ENCODE data around the gene ITGA2.

The ITGA2 gene

DNA sequence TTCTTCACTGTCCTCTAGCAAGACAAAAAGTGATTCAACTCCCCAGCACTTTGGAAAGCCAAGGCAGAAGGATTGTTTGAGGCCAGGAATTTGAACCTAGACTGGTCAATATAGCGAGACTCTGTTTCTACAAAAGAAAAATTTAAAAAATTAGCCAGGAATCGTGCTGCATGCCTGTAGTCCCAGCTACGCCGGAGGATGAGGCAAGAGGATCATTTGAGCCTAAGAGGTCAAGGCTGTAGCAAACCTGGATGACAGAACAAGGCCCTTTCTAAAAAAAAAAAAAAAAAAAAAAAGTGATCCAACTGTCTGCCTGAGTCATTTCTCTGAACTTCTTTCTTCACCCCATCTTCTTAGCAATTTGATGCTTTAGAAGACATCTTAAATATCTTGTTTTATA, 12.4 kb downstream of the ITGA2 start:
- TF ChIP-seq, protein P1, sequence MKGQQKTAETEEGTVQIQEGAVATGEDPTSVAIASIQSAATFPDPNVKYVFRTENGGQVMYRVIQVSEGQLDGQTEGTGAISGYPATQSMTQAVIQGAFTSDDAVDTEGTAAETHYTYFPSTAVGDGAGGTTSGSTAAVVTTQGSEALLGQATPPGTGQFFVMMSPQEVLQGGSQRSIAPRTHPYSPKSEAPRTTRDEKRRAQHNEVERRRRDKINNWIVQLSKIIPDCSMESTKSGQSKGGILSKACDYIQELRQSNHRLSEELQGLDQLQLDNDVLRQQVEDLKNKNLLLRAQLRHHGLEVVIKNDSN (IDR thresholded peaks at IDR 0.05), result no peak
- no peak for TF ChIP-seq EGR1 (IDR thresholded peaks at IDR 0.05)
- TF ChIP-seq, protein P2, sequence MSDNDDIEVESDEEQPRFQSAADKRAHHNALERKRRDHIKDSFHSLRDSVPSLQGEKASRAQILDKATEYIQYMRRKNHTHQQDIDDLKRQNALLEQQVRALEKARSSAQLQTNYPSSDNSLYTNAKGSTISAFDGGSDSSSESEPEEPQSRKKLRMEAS (IDR thresholded peaks at IDR 0.05), result no peak
- TF ChIP-seq EP300 (IDR thresholded peaks at IDR 0.05; ENCODE audit: borderline replicate concordance), result no peak
- no peak for TF ChIP-seq TCF12 (IDR thresholded peaks at IDR 0.05; ENCODE audit: low read depth)
- no peak for TF ChIP-seq YY1 (IDR thresholded peaks at IDR 0.05; ENCODE audit: low read depth)
- TF ChIP-seq RAD21 (IDR thresholded peaks at IDR 0.05; ENCODE audit: low read depth), result no peak
- TF ChIP-seq TEAD4 (IDR thresholded peaks at IDR 0.05), result no peak
- TF ChIP-seq, protein P3, sequence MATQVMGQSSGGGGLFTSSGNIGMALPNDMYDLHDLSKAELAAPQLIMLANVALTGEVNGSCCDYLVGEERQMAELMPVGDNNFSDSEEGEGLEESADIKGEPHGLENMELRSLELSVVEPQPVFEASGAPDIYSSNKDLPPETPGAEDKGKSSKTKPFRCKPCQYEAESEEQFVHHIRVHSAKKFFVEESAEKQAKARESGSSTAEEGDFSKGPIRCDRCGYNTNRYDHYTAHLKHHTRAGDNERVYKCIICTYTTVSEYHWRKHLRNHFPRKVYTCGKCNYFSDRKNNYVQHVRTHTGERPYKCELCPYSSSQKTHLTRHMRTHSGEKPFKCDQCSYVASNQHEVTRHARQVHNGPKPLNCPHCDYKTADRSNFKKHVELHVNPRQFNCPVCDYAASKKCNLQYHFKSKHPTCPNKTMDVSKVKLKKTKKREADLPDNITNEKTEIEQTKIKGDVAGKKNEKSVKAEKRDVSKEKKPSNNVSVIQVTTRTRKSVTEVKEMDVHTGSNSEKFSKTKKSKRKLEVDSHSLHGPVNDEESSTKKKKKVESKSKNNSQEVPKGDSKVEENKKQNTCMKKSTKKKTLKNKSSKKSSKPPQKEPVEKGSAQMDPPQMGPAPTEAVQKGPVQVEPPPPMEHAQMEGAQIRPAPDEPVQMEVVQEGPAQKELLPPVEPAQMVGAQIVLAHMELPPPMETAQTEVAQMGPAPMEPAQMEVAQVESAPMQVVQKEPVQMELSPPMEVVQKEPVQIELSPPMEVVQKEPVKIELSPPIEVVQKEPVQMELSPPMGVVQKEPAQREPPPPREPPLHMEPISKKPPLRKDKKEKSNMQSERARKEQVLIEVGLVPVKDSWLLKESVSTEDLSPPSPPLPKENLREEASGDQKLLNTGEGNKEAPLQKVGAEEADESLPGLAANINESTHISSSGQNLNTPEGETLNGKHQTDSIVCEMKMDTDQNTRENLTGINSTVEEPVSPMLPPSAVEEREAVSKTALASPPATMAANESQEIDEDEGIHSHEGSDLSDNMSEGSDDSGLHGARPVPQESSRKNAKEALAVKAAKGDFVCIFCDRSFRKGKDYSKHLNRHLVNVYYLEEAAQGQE (IDR thresholded peaks at IDR 0.05; ENCODE audit: low read depth), result no peak
- TF ChIP-seq CREB1 (IDR thresholded peaks at IDR 0.05; ENCODE audit: low read depth), result no peak
- TF ChIP-seq TAF1 (IDR thresholded peaks at IDR 0.05; ENCODE audit: low read depth), result no peak
- no peak for TF ChIP-seq FOXM1 (IDR thresholded peaks at IDR 0.05; ENCODE audit: borderline replicate concordance, low read depth)
- TF ChIP-seq ZBTB7A (IDR thresholded peaks at IDR 0.05; ENCODE audit: low read depth), result no peak

DNA sequence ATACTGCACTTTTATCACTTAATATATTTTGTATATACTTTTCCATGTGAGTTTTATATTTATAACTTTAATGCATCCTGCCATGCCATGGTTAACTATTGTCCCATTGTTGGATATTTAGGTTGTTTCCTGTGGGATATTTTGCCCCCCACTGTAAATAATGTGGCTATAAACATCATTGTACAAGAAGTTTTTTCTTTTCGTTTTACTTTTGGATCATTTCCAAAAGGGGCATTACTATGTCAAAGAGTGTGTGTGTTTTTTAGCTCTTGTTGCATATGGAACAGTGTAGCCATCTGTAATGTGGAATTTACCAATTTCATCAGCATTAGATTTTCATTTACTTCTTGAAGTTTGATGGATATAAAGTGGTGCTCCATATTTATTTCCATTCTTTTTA, 13.3 kb downstream of the ITGA2 start:
- TF ChIP-seq, protein P1 (IDR thresholded peaks at IDR 0.05), result no peak
- TF ChIP-seq EGR1 (IDR thresholded peaks at IDR 0.05) (no peak), RAD21 (IDR thresholded peaks at IDR 0.05; ENCODE audit: low read depth) (no peak), FOXM1 (IDR thresholded peaks at IDR 0.05; ENCODE audit: borderline replicate concordance, low read depth) (no peak), CREB1 (IDR thresholded peaks at IDR 0.05; ENCODE audit: low read depth) (no peak), TEAD4 (IDR thresholded peaks at IDR 0.05) (no peak), CEBPB (IDR thresholded peaks at IDR 0.05) (no peak), EP300 (IDR thresholded peaks at IDR 0.05; ENCODE audit: borderline replicate concordance) (no peak), TAF1 (IDR thresholded peaks at IDR 0.05; ENCODE audit: low read depth) (no peak)
- TF ChIP-seq, protein P2 (IDR thresholded peaks at IDR 0.05), result no peak

DNA sequence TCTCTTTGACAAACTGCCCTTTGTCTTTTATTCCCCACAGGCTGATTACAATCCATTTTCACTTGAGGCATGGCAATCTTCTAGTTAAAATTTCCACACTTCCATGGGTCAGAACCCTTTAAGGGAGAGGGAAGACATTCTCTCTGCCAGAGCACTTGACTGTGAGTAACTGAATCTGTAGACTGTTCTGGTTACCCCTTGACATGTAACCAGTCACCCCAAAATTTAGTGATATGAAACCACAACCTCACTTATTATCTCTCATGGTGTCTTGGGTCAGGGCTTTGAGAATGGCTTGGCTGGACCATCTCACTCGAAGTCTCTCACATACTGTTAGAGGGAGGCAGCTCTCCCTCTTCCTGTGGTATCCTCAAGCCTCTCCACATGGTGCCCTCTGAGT, 14.0 kb downstream of the ITGA2 start:
- TF ChIP-seq FOXM1 (IDR thresholded peaks at IDR 0.05; ENCODE audit: borderline replicate concordance, low read depth), result no peak
- no peak for TF ChIP-seq EP300 (IDR thresholded peaks at IDR 0.05; ENCODE audit: borderline replicate concordance)
- TF ChIP-seq TAF1 (IDR thresholded peaks at IDR 0.05; ENCODE audit: low read depth), result no peak
- TF ChIP-seq RAD21 (IDR thresholded peaks at IDR 0.05; ENCODE audit: low read depth), result no peak
- TF ChIP-seq, protein P3 (IDR thresholded peaks at IDR 0.05; ENCODE audit: low read depth), result no peak
- TF ChIP-seq TCF12 (IDR thresholded peaks at IDR 0.05; ENCODE audit: low read depth), result no peak
- TF ChIP-seq TEAD4 (IDR thresholded peaks at IDR 0.05), result no peak
- TF ChIP-seq, protein P1 (IDR thresholded peaks at IDR 0.05), result no peak
- no peak for TF ChIP-seq CREB1 (IDR thresholded peaks at IDR 0.05; ENCODE audit: low read depth)
- no peak for TF ChIP-seq CEBPB (IDR thresholded peaks at IDR 0.05)
- no peak for TF ChIP-seq ZBTB7A (IDR thresholded peaks at IDR 0.05; ENCODE audit: low read depth)
- no peak for TF ChIP-seq YY1 (IDR thresholded peaks at IDR 0.05; ENCODE audit: low read depth)
- TF ChIP-seq EGR1 (IDR thresholded peaks at IDR 0.05), result no peak
- TF ChIP-seq NFIC (IDR thresholded peaks at IDR 0.05), result no peak

DNA sequence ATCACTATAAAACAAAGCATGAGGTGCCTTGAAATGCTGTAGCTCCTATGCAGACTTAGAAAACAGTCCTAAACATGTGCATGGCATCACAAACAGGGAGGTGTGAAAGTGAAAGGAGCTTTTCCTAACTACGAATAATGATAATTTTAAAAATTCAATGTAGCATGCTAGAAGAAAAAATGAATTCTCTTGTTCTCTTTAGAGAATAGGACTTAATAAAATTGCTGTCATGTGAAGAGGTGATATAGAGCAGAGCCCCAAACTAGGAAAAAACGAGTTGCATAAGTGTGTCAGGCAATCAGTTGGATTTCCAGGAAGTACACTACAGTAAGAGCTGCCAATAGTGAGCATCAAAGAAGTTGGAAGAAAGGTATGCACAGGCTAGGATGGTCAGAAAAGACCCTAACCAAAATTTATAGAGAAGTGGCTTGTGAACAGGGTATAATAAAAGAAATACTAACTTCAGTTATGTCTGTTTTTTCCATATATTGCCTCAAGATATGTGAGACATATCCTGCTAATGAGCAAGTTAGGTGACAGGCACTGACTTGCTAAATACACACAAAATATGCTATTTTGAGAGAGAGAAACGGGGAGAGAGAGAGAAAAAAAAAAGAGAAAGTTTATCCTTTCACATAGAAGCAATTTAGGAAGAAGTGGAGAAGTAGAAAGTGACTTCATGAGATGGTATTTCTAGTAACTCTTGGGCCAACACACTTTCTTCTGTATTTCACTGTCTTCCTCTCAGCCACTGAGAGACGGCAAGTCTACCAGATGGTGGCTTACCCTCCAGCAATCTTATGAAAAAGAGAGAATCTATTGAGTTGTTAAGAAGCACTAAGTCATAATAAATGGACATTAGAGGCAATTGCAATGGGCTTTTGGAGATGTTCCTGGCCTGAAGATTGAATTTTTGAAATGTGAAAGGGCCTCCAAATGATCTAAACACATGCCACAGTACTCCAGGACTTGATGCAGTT, 18.0 kb downstream of the ITGA2 start:
- TF ChIP-seq TCF12 (IDR thresholded peaks at IDR 0.05; ENCODE audit: low read depth) (no peak), FOXM1 (IDR thresholded peaks at IDR 0.05; ENCODE audit: borderline replicate concordance, low read depth) (no peak), CREB1 (IDR thresholded peaks at IDR 0.05; ENCODE audit: low read depth) (no peak), RAD21 (IDR thresholded peaks at IDR 0.05; ENCODE audit: low read depth) (no peak), YY1 (IDR thresholded peaks at IDR 0.05; ENCODE audit: low read depth) (no peak), ZBTB7A (IDR thresholded peaks at IDR 0.05; ENCODE audit: low read depth) (no peak), EGR1 (IDR thresholded peaks at IDR 0.05) (no peak), TAF1 (IDR thresholded peaks at IDR 0.05; ENCODE audit: low read depth) (no peak), EP300 (IDR thresholded peaks at IDR 0.05; ENCODE audit: borderline replicate concordance) (no peak), TEAD4 (IDR thresholded peaks at IDR 0.05) (no peak), CEBPB (IDR thresholded peaks at IDR 0.05) (no peak), NFIC (IDR thresholded peaks at IDR 0.05) (no peak)
- TF ChIP-seq, protein P2 (IDR thresholded peaks at IDR 0.05), result no peak
- TF ChIP-seq, protein P1 (IDR thresholded peaks at IDR 0.05), result no peak
